IMR-90 (cell line): ENCODE data around the gene SHISA2. TPM values are rescaled to one million over a fixed set of nuclear protein-coding genes. Genes with fewer than 3 reads are reported as not detected.

ENCODE experiments used
- ATAC-seq: fragments of 200-7000 bp; cut with Tn5 transposase; 2 replicates; pipeline ENCODE4 v1.9.1; 2020; ENCODE audit warnings: low read depth, mild to moderate bottlenecking, moderate library complexity
- BruUV-seq: library from RNA; stranded (reverse); fragments of 400-500 nt; replicated peaks from 2 replicates; lab custom pipeline; 2021; lab: Mats Ljungman, UMichigan
- CTCF ChIA-PET: fragments of 300-600 bp; formaldehyde crosslinking; extraction: SDS; loops from one replicate; lab custom pipeline; 2021; ENCODE audit warnings: antibody characterized with exemption; lab: Yijun Ruan, JAX
- POLR2A ChIA-PET: fragments of 300-600 bp; sonication (Branson Sonifier 250); formaldehyde crosslinking; loops from one replicate; lab custom pipeline; 2022; ENCODE audit warnings: antibody characterized with exemption; ENCODE audit not compliant: unreplicated experiment; lab: Charles Lee
- DNase-seq: peaks from one replicate; pipeline ENCODE4 v3.0.0; 2013
- H2AFZ ChIP-seq: replicated peaks from 2 replicates; pipeline ENCODE3; 2013; ENCODE audit warnings: low read length, mild to moderate bottlenecking; ENCODE audit not compliant: poor library complexity
- H2AK5ac ChIP-seq: 2 replicates; pipeline ENCODE4 v1.6.1; 2013; ENCODE audit warnings: low read depth, low read length, inconsistent platforms
- H2AK9ac ChIP-seq: replicated peaks from 2 replicates; pipeline ENCODE3; 2013; ENCODE audit warnings: mild to moderate bottlenecking, low read depth, low read length, moderate library complexity; ENCODE audit not compliant: poor library complexity
- H2BK120ac ChIP-seq: 2 replicates; pipeline ENCODE4 v1.6.1; 2013; ENCODE audit warnings: low read depth, low read length, inconsistent platforms
- H2BK15ac ChIP-seq: 3 replicates; pipeline ENCODE4 v1.6.1; 2013; ENCODE audit warnings: low read depth, low read length, inconsistent platforms
- H2BK20ac ChIP-seq: 2 replicates; pipeline ENCODE4 v1.6.1; 2013; ENCODE audit warnings: low read depth, mild to moderate bottlenecking, inconsistent platforms, low read length, moderate library complexity
- H2BK5ac ChIP-seq: 2 replicates; pipeline ENCODE4 v1.6.1; 2013; ENCODE audit warnings: mild to moderate bottlenecking, low read depth, low read length, inconsistent platforms; ENCODE audit not compliant: poor library complexity, severe bottlenecking
- H3K14ac ChIP-seq: replicated peaks from 2 replicates; pipeline ENCODE4 v1.6.1; 2013; ENCODE audit warnings: low read depth, low read length, inconsistent platforms
- H3K18ac ChIP-seq: 2 replicates; pipeline ENCODE4 v1.6.1; 2013; ENCODE audit warnings: low read depth, low read length, control low read depth
- H3K23ac ChIP-seq: 2 replicates; pipeline ENCODE4 v1.6.1; 2013; ENCODE audit warnings: low read depth, low read length, inconsistent platforms
- H3K27ac ChIP-seq: 2 replicates; pipeline ENCODE4 v1.5.1; 2013; ENCODE audit warnings: mild to moderate bottlenecking, control low read depth, low read length; ENCODE audit not compliant: insufficient read depth
- H3K27me3 ChIP-seq: 2 replicates; pipeline ENCODE4 v1.6.1; 2013; ENCODE audit warnings: low read length; ENCODE audit not compliant: control insufficient read depth, insufficient read depth
- H3K36me3 ChIP-seq: 2 replicates; pipeline ENCODE4 v1.6.1; 2013; ENCODE audit warnings: low read length, mixed read lengths; ENCODE audit not compliant: control insufficient read depth, insufficient read depth
- H3K4ac ChIP-seq: 2 replicates; pipeline ENCODE4 v1.6.1; 2013; ENCODE audit warnings: low read depth, low read length, inconsistent platforms
- H3K4me1 ChIP-seq: 2 replicates; pipeline ENCODE4 v1.6.1; 2013; ENCODE audit warnings: low read length, mixed read lengths; ENCODE audit not compliant: control insufficient read depth, insufficient read depth
- H3K4me2 ChIP-seq: 2 replicates; pipeline ENCODE4 v1.6.1; 2013; ENCODE audit warnings: low read depth, mild to moderate bottlenecking, control low read depth, low read length, moderate library complexity
- H3K4me3 ChIP-seq: 2 replicates; pipeline ENCODE4 v1.5.1; 2013; ENCODE audit warnings: low read depth, mild to moderate bottlenecking, control low read depth, low read length, moderate library complexity; ENCODE audit not compliant: insufficient read depth
- H3K56ac ChIP-seq: 2 replicates; pipeline ENCODE4 v1.6.1; 2013; ENCODE audit warnings: low read length, inconsistent platforms; ENCODE audit not compliant: insufficient read depth; ENCODE audit errors: extremely low read depth
- H3K79me1 ChIP-seq, 2 experiments: 2 replicates each; pipeline ENCODE4 v1.6.1; 2013; ENCODE audit warnings: low read length in 2 of 2, inconsistent platforms in 1 of 2, low read depth in 1 of 2
- H3K9ac ChIP-seq: 2 replicates; pipeline ENCODE4 v1.6.1; 2013; ENCODE audit warnings: low read depth, low read length, control low read depth
- H3K9me1 ChIP-seq: 2 replicates; pipeline ENCODE4 v1.6.1; 2013; ENCODE audit warnings: low read length, inconsistent platforms; ENCODE audit not compliant: insufficient read depth
- H3K9me3 ChIP-seq: 2 replicates; pipeline ENCODE4 v1.6.1; 2013; ENCODE audit warnings: low read length; ENCODE audit not compliant: control insufficient read depth, insufficient read depth
- H4K20me1 ChIP-seq: 2 replicates; pipeline ENCODE4 v1.6.1; 2013; ENCODE audit warnings: low read length, inconsistent platforms; ENCODE audit not compliant: insufficient read depth
- H4K5ac ChIP-seq: 2 replicates; pipeline ENCODE4 v1.6.1; 2013; ENCODE audit warnings: mild to moderate bottlenecking, low read depth, low read length, control low read depth
- H4K8ac ChIP-seq, 2 experiments: 2 replicates each; pipeline ENCODE4 v1.6.1; 2013; ENCODE audit warnings: low read depth in 2 of 2, low read length in 2 of 2, control low read depth in 1 of 2, inconsistent platforms in 1 of 2
- H4K91ac ChIP-seq: 2 replicates; pipeline ENCODE4 v1.6.1; 2013; ENCODE audit warnings: low read depth, low read length, inconsistent platforms; ENCODE audit not compliant: insufficient read depth
- BHLHE40 ChIP-seq: fragments of 150-350 bp; IDR thresholded peaks from 2 replicates; pipeline ENCODE4 v1.6.1; 2016; ENCODE audit warnings: mild to moderate bottlenecking, low read depth, low read length
- CEBPB ChIP-seq: IDR thresholded peaks from 2 replicates; pipeline ENCODE4 v1.6.1; 2012; ENCODE audit warnings: low read depth, low read length, improper control_type of control experiment
- CHD1 ChIP-seq: IDR thresholded peaks from 2 replicates; pipeline ENCODE4 v1.6.1; 2012; ENCODE audit warnings: low read depth, low read length, improper control_type of control experiment
- FOS ChIP-seq: fragments of 150-350 bp; IDR thresholded peaks from 2 replicates; pipeline ENCODE4 v1.6.1; 2016; ENCODE audit warnings: low read depth, low read length
- MAFK ChIP-seq: IDR thresholded peaks from 2 replicates; pipeline ENCODE4 v1.6.1; 2012; ENCODE audit warnings: low read depth, low read length, improper control_type of control experiment
- MAZ ChIP-seq: IDR thresholded peaks from 2 replicates; pipeline ENCODE4 v1.6.1; 2012; ENCODE audit warnings: low read depth, mild to moderate bottlenecking, low read length, improper control_type of control experiment, moderate library complexity, borderline replicate concordance
- MXI1 ChIP-seq: IDR thresholded peaks from 2 replicates; pipeline ENCODE4 v1.6.1; 2012; ENCODE audit warnings: low read depth, mild to moderate bottlenecking, low read length, moderate library complexity, borderline replicate concordance
- NFE2L2 ChIP-seq: fragments of 150-350 bp; IDR thresholded peaks from 2 replicates; pipeline ENCODE4 v1.6.1; 2016; ENCODE audit warnings: low read depth, mild to moderate bottlenecking, low read length
- POLR2A ChIP-seq: IDR thresholded peaks from 2 replicates; pipeline ENCODE4 v1.6.1; 2012; ENCODE audit warnings: mild to moderate bottlenecking, low read depth, low read length
- RAD21 ChIP-seq: IDR thresholded peaks from 2 replicates; pipeline ENCODE4 v1.6.1; 2012; ENCODE audit warnings: low read length, improper control_type of control experiment
- RCOR1 ChIP-seq: IDR thresholded peaks from 2 replicates; pipeline ENCODE4 v1.6.1; 2012; ENCODE audit warnings: mild to moderate bottlenecking, low read length, improper control_type of control experiment; ENCODE audit not compliant: insufficient replicate concordance
- RFX5 ChIP-seq: IDR thresholded peaks from 2 replicates; pipeline ENCODE4 v1.8.0; 2012; ENCODE audit warnings: low read depth, mild to moderate bottlenecking, low read length, moderate library complexity
- SMC3 ChIP-seq: fragments of 150-350 bp; IDR thresholded peaks from 2 replicates; pipeline ENCODE4 v1.6.1; 2016; ENCODE audit warnings: low read depth, mild to moderate bottlenecking, antibody characterized with exemption, low read length, moderate library complexity
- WGBS, 2 experiments: methylation state at CpG; one replicate each; pipeline versions ENCODE4 v1.1.5 to v1.1.7; 2013; ENCODE audit warnings: missing lambda C conversion rate in 2 of 2; ENCODE audit not compliant: insufficient read length in 1 of 2; ENCODE audit errors: extremely low coverage in 2 of 2; 5-methylcytosine and 5-hydroxymethylcytosine counted together
- dilution Hi-C: fragments of 300-500 bp; cut with HindIII; formaldehyde crosslinking; loops from one replicate; pipeline ENCODE4 v1.14.3; 2018; ENCODE audit warnings: low sequenced_read_pairs; ENCODE audit not compliant: unreplicated experiment
- in situ Hi-C: fragments of 300-500 bp; cut with MboI; formaldehyde crosslinking; loops from 3 replicates; pipeline ENCODE4 v1.14.3; 2019; ENCODE audit warnings: low sequenced_read_pairs, inconsistent platforms, mixed read lengths
- intact Hi-C: fragments of 100-400 bp; cut with micrococcal nuclease; formaldehyde crosslinking; loops from 2 replicates; pipeline ENCODE4 v1.10.0; 2022
- polyA plus RNA-seq, 3 experiments: library from polyadenylated mRNA; depleted of rRNA; stranded (reverse); fragments of >200 nt; gene quantifications; 2 replicates each; pipeline ENCODE4 v1.2.3, GENCODE V29; 2012; ENCODE audit warnings: low replicate concordance in 1 of 3
- total RNA-seq: library from RNA; depleted of rRNA; stranded (reverse); fragments of >200 nt; gene quantifications from 2 replicates; pipeline ENCODE4 v1.2.3, GENCODE V29; 2012
- TF ChIP-seq, protein P1 (sequence below): fragments of 150-350 bp; IDR thresholded peaks from 2 replicates; pipeline ENCODE4 v1.6.1; 2017; ENCODE audit warnings: mild to moderate bottlenecking, antibody characterized with exemption, low read length, low read depth
- TF ChIP-seq, protein P2 (sequence below): fragments of 150-350 bp; IDR thresholded peaks from 2 replicates; pipeline ENCODE4 v1.6.1; 2016; ENCODE audit warnings: low read depth, mild to moderate bottlenecking, low read length, moderate library complexity, borderline replicate concordance
- TF ChIP-seq, protein P3 (sequence below): conservative IDR thresholded peaks from 2 replicates; pipeline ENCODE4 v1.5.1; 2012; ENCODE audit warnings: mild to moderate bottlenecking, low read depth, low read length, improper control_type of control experiment

SHISA2 gene
- total and polyA plus RNA-seq, 2 of the 4 experiments (the other 2 are of a cell fraction): not detected

DNA sequence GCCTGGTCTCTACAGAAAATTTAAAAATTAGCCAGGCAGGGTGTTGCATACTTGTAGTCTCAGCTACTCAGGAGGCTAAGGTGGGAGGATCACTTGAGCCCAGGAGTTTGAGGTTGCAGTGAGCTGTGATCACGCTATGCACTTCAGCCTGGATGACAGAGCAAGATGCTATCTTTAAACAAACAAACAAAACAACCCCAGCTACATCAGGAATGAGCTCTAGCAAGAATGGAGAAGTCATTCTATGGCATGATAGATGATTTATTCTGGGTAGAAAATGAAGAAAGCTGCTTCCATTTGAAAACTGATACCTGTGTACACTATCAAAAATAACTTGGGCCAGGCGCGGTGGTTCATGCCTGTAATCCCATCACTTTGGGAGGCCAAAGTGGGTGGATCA is 15.8 kb upstream of the SHISA2 start:
- TF ChIP-seq CHD1 (no peak), MAFK (no peak), MAZ (no peak), NFE2L2 (no peak), SMC3 (no peak), BHLHE40 (no peak), RFX5 (no peak), POLR2A (no peak), CEBPB (no peak), MXI1 (no peak), RAD21 (no peak), RCOR1 (no peak), FOS (no peak)
- TF ChIP-seq, protein P1, sequence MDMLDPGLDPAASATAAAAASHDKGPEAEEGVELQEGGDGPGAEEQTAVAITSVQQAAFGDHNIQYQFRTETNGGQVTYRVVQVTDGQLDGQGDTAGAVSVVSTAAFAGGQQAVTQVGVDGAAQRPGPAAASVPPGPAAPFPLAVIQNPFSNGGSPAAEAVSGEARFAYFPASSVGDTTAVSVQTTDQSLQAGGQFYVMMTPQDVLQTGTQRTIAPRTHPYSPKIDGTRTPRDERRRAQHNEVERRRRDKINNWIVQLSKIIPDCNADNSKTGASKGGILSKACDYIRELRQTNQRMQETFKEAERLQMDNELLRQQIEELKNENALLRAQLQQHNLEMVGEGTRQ: no peak
- TF ChIP-seq, protein P2, sequence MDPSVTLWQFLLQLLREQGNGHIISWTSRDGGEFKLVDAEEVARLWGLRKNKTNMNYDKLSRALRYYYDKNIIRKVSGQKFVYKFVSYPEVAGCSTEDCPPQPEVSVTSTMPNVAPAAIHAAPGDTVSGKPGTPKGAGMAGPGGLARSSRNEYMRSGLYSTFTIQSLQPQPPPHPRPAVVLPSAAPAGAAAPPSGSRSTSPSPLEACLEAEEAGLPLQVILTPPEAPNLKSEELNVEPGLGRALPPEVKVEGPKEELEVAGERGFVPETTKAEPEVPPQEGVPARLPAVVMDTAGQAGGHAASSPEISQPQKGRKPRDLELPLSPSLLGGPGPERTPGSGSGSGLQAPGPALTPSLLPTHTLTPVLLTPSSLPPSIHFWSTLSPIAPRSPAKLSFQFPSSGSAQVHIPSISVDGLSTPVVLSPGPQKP: no peak
- TF ChIP-seq, protein P3, sequence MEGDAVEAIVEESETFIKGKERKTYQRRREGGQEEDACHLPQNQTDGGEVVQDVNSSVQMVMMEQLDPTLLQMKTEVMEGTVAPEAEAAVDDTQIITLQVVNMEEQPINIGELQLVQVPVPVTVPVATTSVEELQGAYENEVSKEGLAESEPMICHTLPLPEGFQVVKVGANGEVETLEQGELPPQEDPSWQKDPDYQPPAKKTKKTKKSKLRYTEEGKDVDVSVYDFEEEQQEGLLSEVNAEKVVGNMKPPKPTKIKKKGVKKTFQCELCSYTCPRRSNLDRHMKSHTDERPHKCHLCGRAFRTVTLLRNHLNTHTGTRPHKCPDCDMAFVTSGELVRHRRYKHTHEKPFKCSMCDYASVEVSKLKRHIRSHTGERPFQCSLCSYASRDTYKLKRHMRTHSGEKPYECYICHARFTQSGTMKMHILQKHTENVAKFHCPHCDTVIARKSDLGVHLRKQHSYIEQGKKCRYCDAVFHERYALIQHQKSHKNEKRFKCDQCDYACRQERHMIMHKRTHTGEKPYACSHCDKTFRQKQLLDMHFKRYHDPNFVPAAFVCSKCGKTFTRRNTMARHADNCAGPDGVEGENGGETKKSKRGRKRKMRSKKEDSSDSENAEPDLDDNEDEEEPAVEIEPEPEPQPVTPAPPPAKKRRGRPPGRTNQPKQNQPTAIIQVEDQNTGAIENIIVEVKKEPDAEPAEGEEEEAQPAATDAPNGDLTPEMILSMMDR: no peak
- intact Hi-C loops: no loop called here
- no CpG with 5 or more reads among the region's 3 CpGs for WGBS, 2 experiments

More for the DNA sequence above, 15.8 kb upstream of the SHISA2 start:
- ATAC-seq (no peak), DNase-seq (no peak)
- no peak overlapping the region for H4K5ac ChIP-seq
- dilution Hi-C loops: no loop called here
- no peaks in the 10 kb centered on the region for H3K9me3 ChIP-seq
- H3K14ac ChIP-seq: no peak overlapping the region
- H3K27me3 ChIP-seq: no peaks in the 10 kb centered on the region
- H3K4me2 ChIP-seq: no peak overlapping the region
- H4K91ac ChIP-seq: no peak overlapping the region
- ChIA-PET CTCF (interaction anchor here (1.3 kb wide), 1 partner anchor 493 kb away, joined by 3 read pairs; no protein-coding TSS in a partner anchor), POLR2A (interaction anchor here (0.6 kb wide), 1 partner anchor 737 kb away, joined by 3 read pairs; no protein-coding TSS in a partner anchor)
- H2BK5ac ChIP-seq: no peak overlapping the region
- H3K4me1 ChIP-seq: no peaks in the 10 kb centered on the region
- no peak overlapping the region for H3K4me3 ChIP-seq
- no peak overlapping the region for H3K18ac ChIP-seq
- H3K23ac ChIP-seq: no peak overlapping the region
- in situ Hi-C loops: loop anchor here (10.0 kb wide), 1 partner anchor 233 kb away; no protein-coding TSS in a partner anchor
- no peaks in the 10 kb centered on the region for H3K79me1 ChIP-seq
- no peak overlapping the region for H2AK5ac ChIP-seq
- H3K56ac ChIP-seq: no peak overlapping the region
- no peak overlapping the region for H3K9ac ChIP-seq
- no peak overlapping the region for H3K4ac ChIP-seq
- no peaks in the 10 kb centered on the region for H3K9me1 ChIP-seq
- BruUV-seq: no TSS peak
- no peak overlapping the region for H2AK9ac ChIP-seq
- H3K27ac ChIP-seq: no peak overlapping the region
- no peaks in the 10 kb centered on the region for H3K36me3 ChIP-seq
- no peak overlapping the region for H2AFZ ChIP-seq
- no peak overlapping the region for H2BK15ac ChIP-seq
- H4K20me1 ChIP-seq: no peaks in the 10 kb centered on the region
- H2BK120ac ChIP-seq: no peak overlapping the region
- H4K8ac ChIP-seq: no peak overlapping the region
- H2BK20ac ChIP-seq: no peak overlapping the region
